ENCODE data around the gene CHGA.

CHGA gene

GRCh38 chr14:92960706-92961566 is 38.0 kb downstream of the CHGA start (continued):
- TF ChIP-seq ESRRG (CRISPR knock-in tag; IDR thresholded peaks at IDR 0.05) = no peak
- TF ChIP-seq, protein P1, sequence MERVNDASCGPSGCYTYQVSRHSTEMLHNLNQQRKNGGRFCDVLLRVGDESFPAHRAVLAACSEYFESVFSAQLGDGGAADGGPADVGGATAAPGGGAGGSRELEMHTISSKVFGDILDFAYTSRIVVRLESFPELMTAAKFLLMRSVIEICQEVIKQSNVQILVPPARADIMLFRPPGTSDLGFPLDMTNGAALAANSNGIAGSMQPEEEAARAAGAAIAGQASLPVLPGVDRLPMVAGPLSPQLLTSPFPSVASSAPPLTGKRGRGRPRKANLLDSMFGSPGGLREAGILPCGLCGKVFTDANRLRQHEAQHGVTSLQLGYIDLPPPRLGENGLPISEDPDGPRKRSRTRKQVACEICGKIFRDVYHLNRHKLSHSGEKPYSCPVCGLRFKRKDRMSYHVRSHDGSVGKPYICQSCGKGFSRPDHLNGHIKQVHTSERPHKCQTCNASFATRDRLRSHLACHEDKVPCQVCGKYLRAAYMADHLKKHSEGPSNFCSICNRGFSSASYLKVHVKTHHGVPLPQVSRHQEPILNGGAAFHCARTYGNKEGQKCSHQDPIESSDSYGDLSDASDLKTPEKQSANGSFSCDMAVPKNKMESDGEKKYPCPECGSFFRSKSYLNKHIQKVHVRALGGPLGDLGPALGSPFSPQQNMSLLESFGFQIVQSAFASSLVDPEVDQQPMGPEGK (CRISPR knock-in tag; IDR thresholded peaks at IDR 0.05; ENCODE audit: borderline replicate concordance) = no peak
- TF ChIP-seq ZFP3 (CRISPR knock-in tag; IDR thresholded peaks at IDR 0.05) = no peak
- TF ChIP-seq PPARA (CRISPR knock-in tag; IDR thresholded peaks at IDR 0.05; ENCODE audit: borderline replicate concordance) = no peak
- TF ChIP-seq ZNF8 (CRISPR knock-in tag; IDR thresholded peaks at IDR 0.05) = no peak
- TF ChIP-seq CSDC2 (CRISPR knock-in tag; IDR thresholded peaks at IDR 0.05) = no peak

- no peak for ATAC-seq
- TF ChIP-seq ESRRG (CRISPR knock-in tag; IDR thresholded peaks at IDR 0.05) (no peak), OSR1 (CRISPR knock-in tag; IDR thresholded peaks at IDR 0.05) (no peak), CSDC2 (CRISPR knock-in tag; IDR thresholded peaks at IDR 0.05) (no peak), ZNF8 (CRISPR knock-in tag; IDR thresholded peaks at IDR 0.05) (no peak), RARB (CRISPR knock-in tag; IDR thresholded peaks at IDR 0.05) (no peak), ZFP30 (CRISPR knock-in tag; IDR thresholded peaks at IDR 0.05) (no peak), TCF4 (CRISPR knock-in tag; IDR thresholded peaks at IDR 0.05; ENCODE audit: borderline replicate concordance) (no peak), GLIS3 (CRISPR knock-in tag; IDR thresholded peaks at IDR 0.05) (no peak), ZFP3 (CRISPR knock-in tag; IDR thresholded peaks at IDR 0.05) (no peak), ZC3H10 (CRISPR knock-in tag; IDR thresholded peaks at IDR 0.05) (no peak), ARNTL (CRISPR knock-in tag; IDR thresholded peaks at IDR 0.05; ENCODE audit: borderline replicate concordance, low read depth) (no peak), ZNF70 (CRISPR knock-in tag; IDR thresholded peaks at IDR 0.05) (no peak), TOX (CRISPR knock-in tag; IDR thresholded peaks at IDR 0.05; ENCODE audit: borderline replicate concordance) (no peak), CREB5 (CRISPR knock-in tag; IDR thresholded peaks at IDR 0.05; ENCODE audit: low read depth) (no peak)
- TF ChIP-seq, protein P2, sequence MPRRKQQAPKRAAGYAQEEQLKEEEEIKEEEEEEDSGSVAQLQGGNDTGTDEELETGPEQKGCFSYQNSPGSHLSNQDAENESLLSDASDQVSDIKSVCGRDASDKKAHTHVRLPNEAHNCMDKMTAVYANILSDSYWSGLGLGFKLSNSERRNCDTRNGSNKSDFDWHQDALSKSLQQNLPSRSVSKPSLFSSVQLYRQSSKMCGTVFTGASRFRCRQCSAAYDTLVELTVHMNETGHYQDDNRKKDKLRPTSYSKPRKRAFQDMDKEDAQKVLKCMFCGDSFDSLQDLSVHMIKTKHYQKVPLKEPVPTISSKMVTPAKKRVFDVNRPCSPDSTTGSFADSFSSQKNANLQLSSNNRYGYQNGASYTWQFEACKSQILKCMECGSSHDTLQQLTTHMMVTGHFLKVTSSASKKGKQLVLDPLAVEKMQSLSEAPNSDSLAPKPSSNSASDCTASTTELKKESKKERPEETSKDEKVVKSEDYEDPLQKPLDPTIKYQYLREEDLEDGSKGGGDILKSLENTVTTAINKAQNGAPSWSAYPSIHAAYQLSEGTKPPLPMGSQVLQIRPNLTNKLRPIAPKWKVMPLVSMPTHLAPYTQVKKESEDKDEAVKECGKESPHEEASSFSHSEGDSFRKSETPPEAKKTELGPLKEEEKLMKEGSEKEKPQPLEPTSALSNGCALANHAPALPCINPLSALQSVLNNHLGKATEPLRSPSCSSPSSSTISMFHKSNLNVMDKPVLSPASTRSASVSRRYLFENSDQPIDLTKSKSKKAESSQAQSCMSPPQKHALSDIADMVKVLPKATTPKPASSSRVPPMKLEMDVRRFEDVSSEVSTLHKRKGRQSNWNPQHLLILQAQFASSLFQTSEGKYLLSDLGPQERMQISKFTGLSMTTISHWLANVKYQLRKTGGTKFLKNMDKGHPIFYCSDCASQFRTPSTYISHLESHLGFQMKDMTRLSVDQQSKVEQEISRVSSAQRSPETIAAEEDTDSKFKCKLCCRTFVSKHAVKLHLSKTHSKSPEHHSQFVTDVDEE (CRISPR knock-in tag; IDR thresholded peaks at IDR 0.05) = no peak
- TF ChIP-seq, protein P1 (CRISPR knock-in tag; IDR thresholded peaks at IDR 0.05; ENCODE audit: borderline replicate concordance) = no peak
- TF ChIP-seq, protein P3, sequence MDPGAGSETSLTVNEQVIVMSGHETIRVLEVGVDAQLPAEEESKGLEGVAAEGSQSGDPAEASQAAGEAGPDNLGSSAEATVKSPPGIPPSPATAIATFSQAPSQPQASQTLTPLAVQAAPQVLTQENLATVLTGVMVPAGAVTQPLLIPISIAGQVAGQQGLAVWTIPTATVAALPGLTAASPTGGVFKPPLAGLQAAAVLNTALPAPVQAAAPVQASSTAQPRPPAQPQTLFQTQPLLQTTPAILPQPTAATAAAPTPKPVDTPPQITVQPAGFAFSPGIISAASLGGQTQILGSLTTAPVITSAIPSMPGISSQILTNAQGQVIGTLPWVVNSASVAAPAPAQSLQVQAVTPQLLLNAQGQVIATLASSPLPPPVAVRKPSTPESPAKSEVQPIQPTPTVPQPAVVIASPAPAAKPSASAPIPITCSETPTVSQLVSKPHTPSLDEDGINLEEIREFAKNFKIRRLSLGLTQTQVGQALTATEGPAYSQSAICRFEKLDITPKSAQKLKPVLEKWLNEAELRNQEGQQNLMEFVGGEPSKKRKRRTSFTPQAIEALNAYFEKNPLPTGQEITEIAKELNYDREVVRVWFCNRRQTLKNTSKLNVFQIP (CRISPR knock-in tag; IDR thresholded peaks at IDR 0.05; ENCODE audit: borderline replicate concordance, low read depth) = no peak
These were observed 38.6 kb downstream of the CHGA start for GRCh38 chr14:92961567-92961855.

DNA sequence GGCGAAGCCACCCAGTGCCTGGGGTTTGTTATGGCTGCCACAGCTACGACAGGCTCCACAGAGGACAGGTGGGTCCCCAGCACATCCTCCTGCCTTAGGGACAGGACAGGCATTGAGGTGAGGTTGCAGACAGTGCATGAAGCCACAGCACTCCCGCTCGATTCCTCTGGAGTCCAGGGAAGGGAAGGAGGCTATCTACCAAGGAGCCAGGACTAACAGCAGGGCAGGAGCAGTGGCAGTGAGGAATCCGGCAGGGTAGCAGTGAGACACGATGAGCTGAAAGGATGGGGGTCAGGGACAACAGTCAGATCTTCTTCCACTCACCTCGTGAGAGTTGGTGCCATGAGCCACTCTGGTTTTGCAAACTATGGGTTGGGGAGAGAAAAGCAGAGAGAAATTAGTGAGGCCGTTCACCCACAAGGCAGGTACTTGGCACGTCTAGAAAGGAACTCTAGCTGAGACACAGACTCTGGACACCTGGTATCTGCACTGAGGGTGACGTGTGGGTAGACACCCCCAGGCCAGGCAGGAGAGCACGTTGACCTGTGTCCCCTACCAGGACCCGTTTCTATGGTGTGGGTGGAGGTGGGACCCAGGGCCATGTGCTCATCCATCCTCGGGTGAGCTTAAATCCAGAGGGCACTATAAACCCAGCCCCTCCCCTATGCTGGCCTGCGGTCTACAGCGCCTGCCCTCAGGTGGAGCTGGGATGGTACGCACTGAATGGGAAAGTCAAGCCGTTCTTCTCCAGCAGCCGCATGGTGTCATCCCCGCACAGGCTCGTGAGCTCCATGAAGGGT is 39.3 kb downstream of the CHGA start:
- no peak for TF ChIP-seq SNAI2 (CRISPR knock-in tag; IDR thresholded peaks at IDR 0.05)
- no peak for ATAC-seq
